PC-9 (cell line): Measurements from ENCODE around the gene CRB3. TPM values are rescaled to one million over a fixed set of nuclear protein-coding genes. Genes with fewer than 3 reads are reported as not detected.

Source experiments
- BruUV-seq: library from RNA; stranded (reverse); fragments of 400-500 nt; replicated peaks from 2 replicates; lab custom pipeline; 2021; lab: Mats Ljungman, UMichigan
- CTCF ChIA-PET: fragments of 300-600 bp; sonication (Branson Sonifier 250); formaldehyde crosslinking; loops from one replicate; lab custom pipeline; 2022; ENCODE audit warnings: antibody characterized with exemption; lab: Charles Lee
- POLR2A ChIA-PET: fragments of 300-600 bp; sonication (Branson Sonifier 250); formaldehyde crosslinking; loops from one replicate; lab custom pipeline; 2022; ENCODE audit warnings: antibody characterized with exemption; ENCODE audit not compliant: unreplicated experiment; lab: Charles Lee
- DNase-seq, 2 experiments: peaks; one replicate each; pipeline versions ENCODE4 v3.0.0 to v3.0.0-alpha.2; 2015 to 2022; ENCODE audit warnings: mixed read lengths in 1 of 2
- H2AFZ ChIP-seq: fragments of 200-600 bp; sonication (generic); 2 replicates; pipeline ENCODE4 v1.8.1; 2017; ENCODE audit warnings: antibody characterized with exemption
- H3F3A ChIP-seq: fragments of 200-600 bp; sonication (generic); 2 replicates; pipeline ENCODE4 v1.8.1; 2017; ENCODE audit warnings: antibody characterized with exemption, mild to moderate bottlenecking, low read depth; ENCODE audit not compliant: insufficient read depth
- H3K27ac ChIP-seq: fragments of 200-600 bp; sonication (generic); 2 replicates; pipeline ENCODE4 v1.6.1; 2016; ENCODE audit warnings: mixed run types
- H3K27me3 ChIP-seq: fragments of 200-600 bp; sonication (generic); 2 replicates; pipeline ENCODE4 v1.6.1; 2016; ENCODE audit warnings: low read depth, mixed run types; ENCODE audit not compliant: insufficient read depth
- H3K36me3 ChIP-seq: fragments of 200-600 bp; sonication (generic); 2 replicates; pipeline ENCODE4 v1.6.1; 2016; ENCODE audit warnings: low read depth, mixed run types
- H3K4me1 ChIP-seq: fragments of 200-600 bp; sonication (generic); replicated peaks from 2 replicates; pipeline ENCODE4 v1.6.1; 2016; ENCODE audit warnings: mixed run types; ENCODE audit not compliant: insufficient read depth
- H3K4me2 ChIP-seq: fragments of 200-600 bp; sonication (generic); 2 replicates; pipeline ENCODE4 v1.6.1; 2017; ENCODE audit warnings: mixed run types
- H3K4me3 ChIP-seq: fragments of 200-600 bp; sonication (generic); 2 replicates; pipeline ENCODE4 v1.6.1; 2016; ENCODE audit warnings: mixed run types
- H3K79me2 ChIP-seq: fragments of 200-600 bp; sonication (generic); 2 replicates; pipeline ENCODE4 v1.6.1; 2017; ENCODE audit warnings: low read depth, mixed run types
- H3K9me2 ChIP-seq: fragments of 200-600 bp; sonication (generic); 2 replicates; pipeline ENCODE4 v1.8.1; 2017; ENCODE audit warnings: mild to moderate bottlenecking; ENCODE audit not compliant: insufficient read depth
- H3K9me3 ChIP-seq: fragments of 200-600 bp; sonication (generic); 2 replicates; pipeline ENCODE4 v1.8.1; 2016; ENCODE audit warnings: low read depth; ENCODE audit not compliant: insufficient read depth
- H4K20me1 ChIP-seq: fragments of 200-600 bp; sonication (generic); 2 replicates; pipeline ENCODE4 v1.8.1; 2017; ENCODE audit not compliant: insufficient read depth
- CTCF ChIP-seq: fragments of 200-600 bp; sonication (generic); conservative IDR thresholded peaks from 2 replicates; pipeline ENCODE4 v1.6.1; 2017; ENCODE audit warnings: mixed run types, antibody characterized with exemption, mild to moderate bottlenecking, moderate library complexity
- EZH2 ChIP-seq: fragments of 200-600 bp; sonication (generic); IDR thresholded peaks from 2 replicates; pipeline ENCODE4 v1.8.0; 2017; ENCODE audit warnings: antibody characterized with exemption, low read depth
- intact Hi-C: fragments of 100-400 bp; cut with micrococcal nuclease; formaldehyde crosslinking; loops from one replicate; pipeline ENCODE4 v1.10.0; 2022; ENCODE audit not compliant: unreplicated experiment
- total RNA-seq: library from RNA; stranded (reverse); gene quantifications from 2 replicates; pipeline ENCODE4 v1.2.3, GENCODE V29; 2021

Gene CRB3
- total RNA-seq, 1 experiment from 2014 or later, result 40.6 TPM

GRCh38 chr19:6439743-6440142, 24.3 kb upstream of the CRB3 start:
- ChIA-PET POLR2A (no interaction called here), CTCF (no interaction called here)
- Histone ChIP-seq H3K4me3 (no peak overlapping the region), H3K9me3 (no peaks in the 10 kb centered on the region), H3K27ac (no peak overlapping the region), H3K79me2 (no peaks in the 10 kb centered on the region), H3K36me3 (no peaks in the 10 kb centered on the region), H4K20me1 (no peaks in the 10 kb centered on the region), H3K27me3 (no peaks in the 10 kb centered on the region), H3K9me2 (no peaks in the 10 kb centered on the region), H3F3A (no peaks in the 10 kb centered on the region), H3K4me1 (no peaks in the 10 kb centered on the region), H3K4me2 (no peak overlapping the region), H2AFZ (no peak overlapping the region)
- TF ChIP-seq CTCF, result no peak
- TF ChIP-seq EZH2, result no peak
- intact Hi-C loops, result no loop called here
- DNase-seq, result no peak
- no TSS peak for BruUV-seq

GRCh38 chr19:6440905-6441304, 23.2 kb upstream of the CRB3 start:
- no peak overlapping the region for H3K27ac ChIP-seq
- BruUV-seq, result no TSS peak
- no peak overlapping the region for H3K4me3 ChIP-seq
- intact Hi-C loops, result no loop called here
- DNase-seq, result no peak
- H3F3A ChIP-seq, result no peaks in the 10 kb centered on the region
- H4K20me1 ChIP-seq, result no peaks in the 10 kb centered on the region
- H2AFZ ChIP-seq, result no peak overlapping the region
- no peaks in the 10 kb centered on the region for H3K27me3 ChIP-seq
- ChIA-PET CTCF (no interaction called here), POLR2A (no interaction called here)
- H3K9me3 ChIP-seq, result no peaks in the 10 kb centered on the region
- H3K4me2 ChIP-seq, result no peak overlapping the region
- TF ChIP-seq EZH2 (no peak), CTCF (no peak)
- no peaks in the 10 kb centered on the region for H3K36me3 ChIP-seq
- no peaks in the 10 kb centered on the region for H3K9me2 ChIP-seq
- no peaks in the 10 kb centered on the region for H3K79me2 ChIP-seq
- no peaks in the 10 kb centered on the region for H3K4me1 ChIP-seq

- BruUV-seq, result no TSS peak
- no peak overlapping the region for H3K4me3 ChIP-seq
- H3K27me3 ChIP-seq, result no peaks in the 10 kb centered on the region
- H3K79me2 ChIP-seq, result no peaks in the 10 kb centered on the region
- no peaks in the 10 kb centered on the region for H4K20me1 ChIP-seq
- H3K4me1 ChIP-seq, result no peaks in the 10 kb centered on the region
- TF ChIP-seq CTCF (no peak), EZH2 (no peak)
- CTCF ChIA-PET, result no interaction called here
- intact Hi-C loops, result no loop called here
- DNase-seq, result no peak
- no peak overlapping the region for H3K4me2 ChIP-seq
- POLR2A ChIA-PET, result no interaction called here
- no peak overlapping the region for H3K27ac ChIP-seq
- no peaks in the 10 kb centered on the region for H3F3A ChIP-seq
- H3K36me3 ChIP-seq, result no peaks in the 10 kb centered on the region
- H3K9me3 ChIP-seq, result no peaks in the 10 kb centered on the region
- H3K9me2 ChIP-seq, result no peaks in the 10 kb centered on the region
- no peak overlapping the region for H2AFZ ChIP-seq
Measured at GRCh38 chr19:6442087-6442688, 21.9 kb upstream of the CRB3 start.
